Mesodermal cell (in vitro differentiated cells): Measurements from ENCODE around the gene PIK3IP1.

Source experiments
- H3K27ac ChIP-seq: 2 replicates; pipeline ENCODE4 v1.7.0; 2013; ENCODE audit warnings: mild to moderate bottlenecking, low read depth, low read length, moderate library complexity; ENCODE audit not compliant: severe bottlenecking
- H3K36me3 ChIP-seq: 2 replicates; pipeline ENCODE4 v1.7.1; 2013; ENCODE audit warnings: mild to moderate bottlenecking, low read length, moderate library complexity; ENCODE audit not compliant: control insufficient read depth, insufficient read depth
- H3K4me1 ChIP-seq: one replicate; pipeline ENCODE4 v1.7.1; 2013; ENCODE audit warnings: mild to moderate bottlenecking, low read length; ENCODE audit not compliant: insufficient read depth, control insufficient read depth, poor library complexity, severe bottlenecking
- H3K4me3 ChIP-seq: 2 replicates; pipeline ENCODE4 v1.7.0; 2013; ENCODE audit warnings: low read length, control low read depth, mild to moderate bottlenecking; ENCODE audit not compliant: insufficient read depth, poor library complexity, severe bottlenecking; ENCODE audit errors: extremely low read depth
- H3K9me3 ChIP-seq: 2 replicates; pipeline ENCODE4 v1.7.1; 2013; ENCODE audit warnings: mild to moderate bottlenecking, low read length, moderate library complexity; ENCODE audit not compliant: control insufficient read depth
- WGBS, 2 experiments: methylation state at CpG; one replicate each; pipeline ENCODE4 v1.1.5; 2013; ENCODE audit warnings: missing lambda C conversion rate in 2 of 2; ENCODE audit not compliant: insufficient coverage in 2 of 2; 5-methylcytosine and 5-hydroxymethylcytosine counted together

The PIK3IP1 gene

DNA sequence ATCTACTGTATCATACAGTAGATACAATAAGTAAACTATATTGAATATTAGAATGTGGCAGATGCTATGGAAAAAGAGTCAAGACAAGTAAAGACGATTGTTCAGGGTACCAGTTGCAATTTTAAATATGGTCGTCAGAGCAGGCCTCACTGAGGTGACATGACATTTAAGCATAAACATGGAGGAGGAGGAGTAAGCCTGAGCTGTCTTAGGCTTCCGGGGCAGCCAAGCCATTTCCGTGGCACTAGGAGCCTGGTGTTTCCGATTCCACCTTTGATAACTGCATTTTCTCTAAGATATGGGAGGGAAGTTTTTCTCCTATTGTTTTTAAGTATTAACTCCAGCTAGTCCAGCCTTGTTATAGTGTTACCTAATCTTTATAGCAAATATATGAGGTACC is 14.5 kb downstream of the PIK3IP1 start:
- WGBS, 2 experiments: 90 to 97% methylated on average over 3 to 4 of the region's 5 CpGs
- Histone ChIP-seq H3K4me3 (no peak overlapping the region), H3K4me1 (no peaks in the 10 kb centered on the region), H3K9me3 (no peaks in the 10 kb centered on the region), H3K27ac (no peak overlapping the region), H3K36me3 (peaks cover 83% of the 10 kb centered on the region)

- Histone ChIP-seq H3K9me3 (no peaks in the 10 kb centered on the region), H3K36me3 (peaks cover 82% of the 10 kb centered on the region), H3K4me3 (no peak overlapping the region), H3K27ac (no peak overlapping the region), H3K4me1 (no peaks in the 10 kb centered on the region)
- 97 to 98% methylated on average over 49 to 53 of the region's 69 CpGs for WGBS, 2 experiments
Observed at GRCh38 chr22:31276426-31277167, 15.7 kb downstream of the PIK3IP1 start.

GRCh38 chr22:31275576-31275975 is 16.7 kb downstream of the PIK3IP1 start:
- Histone ChIP-seq H3K27ac (no peak overlapping the region), H3K4me3 (no peak overlapping the region), H3K4me1 (no peaks in the 10 kb centered on the region), H3K9me3 (no peaks in the 10 kb centered on the region), H3K36me3 (peaks cover 83% of the 10 kb centered on the region)
- WGBS, 2 experiments: 75 to 83% methylated on average over 2 to 3 of the region's 5 CpGs

- 96 to 100% methylated on average over 5 to 6 of the region's 6 CpGs for WGBS, 2 experiments
- Histone ChIP-seq H3K9me3 (no peaks in the 10 kb centered on the region), H3K36me3 (peaks cover 84% of the 10 kb centered on the region), H3K27ac (no peak overlapping the region), H3K4me3 (no peak overlapping the region), H3K4me1 (peaks cover 1% of the 10 kb centered on the region)
Observed at GRCh38 chr22:31275018-31275417, 17.3 kb downstream of the PIK3IP1 start.

DNA sequence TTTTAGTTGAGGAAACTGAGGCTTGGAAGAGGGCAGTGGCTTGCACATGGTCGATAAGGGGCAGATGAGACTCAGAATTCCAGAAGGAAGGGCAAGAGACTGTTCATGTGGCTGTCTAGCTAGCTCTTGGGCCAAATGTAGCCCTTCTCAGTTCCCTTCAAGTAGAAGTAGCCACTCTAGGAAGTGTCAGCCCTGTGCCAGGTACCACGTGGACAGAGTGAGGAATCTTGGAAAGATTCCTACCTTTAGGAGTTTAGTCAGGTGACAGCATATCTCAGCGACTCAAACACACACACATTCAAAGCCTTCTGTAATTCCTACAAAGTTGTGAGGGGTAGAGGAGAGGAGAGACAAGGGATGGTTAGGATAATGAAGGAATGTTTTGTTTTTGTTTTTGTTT is 18.3 kb downstream of the PIK3IP1 start:
- Histone ChIP-seq H3K4me1 (peaks cover 10% of the 10 kb centered on the region), H3K9me3 (no peaks in the 10 kb centered on the region), H3K27ac (no peak overlapping the region), H3K36me3 (peaks cover 85% of the 10 kb centered on the region), H3K4me3 (no peak overlapping the region)
- WGBS, 2 experiments: 100% methylated on average over 1 of the region's 3 CpGs

GRCh38 chr22:31272522-31273446 is 19.5 kb downstream of the PIK3IP1 start:
- Histone ChIP-seq H3K4me3 (no peak overlapping the region), H3K27ac (no peak overlapping the region), H3K36me3 (peaks cover 87% of the 10 kb centered on the region), H3K4me1 (peaks cover 10% of the 10 kb centered on the region), H3K9me3 (no peaks in the 10 kb centered on the region)
- WGBS, 2 experiments: 80 to 81% methylated on average over 11 to 15 of the region's 15 CpGs

DNA sequence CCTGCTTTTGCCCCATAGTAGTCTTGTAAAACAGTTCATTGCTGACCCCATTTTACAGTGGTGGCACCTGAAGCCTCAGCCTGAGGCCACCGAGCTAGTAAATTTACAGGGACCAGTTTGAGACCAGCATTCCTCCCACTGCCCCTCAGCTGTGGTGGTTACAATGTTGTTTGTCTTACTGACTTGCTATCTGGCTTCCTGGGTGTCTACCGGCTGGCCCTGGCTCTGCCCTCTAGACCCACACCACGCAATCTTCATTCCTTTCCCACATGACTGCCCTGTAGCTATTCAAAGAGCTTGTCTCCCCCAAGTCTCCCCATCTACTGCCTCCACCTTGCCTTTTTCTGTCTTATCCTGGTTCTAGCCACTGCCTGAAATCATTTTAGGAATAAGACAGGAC is 20.8 kb downstream of the PIK3IP1 start:
- 90 to 100% methylated on average over 3 of the region's 3 CpGs for WGBS, 2 experiments
- Histone ChIP-seq H3K4me1 (peaks cover 10% of the 10 kb centered on the region), H3K27ac (no peak overlapping the region), H3K9me3 (no peaks in the 10 kb centered on the region), H3K4me3 (no peak overlapping the region), H3K36me3 (peaks cover 89% of the 10 kb centered on the region)

- Histone ChIP-seq H3K4me1 (peaks cover 10% of the 10 kb centered on the region), H3K9me3 (no peaks in the 10 kb centered on the region), H3K36me3 (peaks cover 91% of the 10 kb centered on the region), H3K4me3 (no peak overlapping the region), H3K27ac (no peak overlapping the region)
- WGBS, 2 experiments: 90 to 100% methylated on average over 3 of the region's 4 CpGs
Observed at GRCh38 chr22:31271026-31271425, 21.3 kb downstream of the PIK3IP1 start.

DNA sequence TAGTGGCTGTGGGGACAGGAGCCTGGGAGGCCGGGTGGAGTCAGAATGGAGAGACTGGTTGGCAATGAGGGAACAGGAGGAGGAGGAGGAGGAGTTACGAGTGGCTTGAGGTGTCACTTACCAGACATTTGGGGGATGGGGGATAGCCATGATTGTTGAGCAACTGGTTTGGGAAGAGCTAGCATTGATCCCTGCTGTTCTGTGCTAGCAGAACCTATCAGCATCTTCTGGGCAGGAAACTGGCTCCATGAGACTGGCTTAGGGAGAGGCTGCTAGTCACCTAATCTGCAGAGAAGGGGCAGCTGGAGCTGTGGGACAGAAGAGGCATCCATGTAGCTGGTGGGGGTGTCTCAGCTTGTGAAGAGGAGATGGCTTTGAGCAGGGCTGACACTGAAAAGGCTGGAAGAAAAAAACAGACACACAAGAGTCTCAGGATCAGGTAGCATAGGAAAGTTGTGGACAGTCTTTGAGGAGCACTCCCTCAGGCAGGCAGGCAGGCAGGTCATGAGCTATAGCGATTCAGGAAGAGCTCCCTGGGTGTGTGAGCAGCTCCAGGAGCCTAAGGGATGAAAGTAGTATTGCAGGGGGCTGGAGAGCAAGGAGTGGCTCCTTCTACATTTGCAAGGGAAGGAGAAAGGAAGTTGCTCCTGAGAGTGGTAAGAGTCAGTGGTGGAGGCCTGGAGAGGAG is 22.3 kb downstream of the PIK3IP1 start:
- Histone ChIP-seq H3K36me3 (peaks cover 91% of the 10 kb centered on the region), H3K4me3 (no peak overlapping the region), H3K9me3 (no peaks in the 10 kb centered on the region), H3K4me1 (peaks cover 10% of the 10 kb centered on the region), H3K27ac (no peak overlapping the region)
- 63 to 65% methylated on average over 2 to 3 of the region's 3 CpGs for WGBS, 2 experiments

DNA sequence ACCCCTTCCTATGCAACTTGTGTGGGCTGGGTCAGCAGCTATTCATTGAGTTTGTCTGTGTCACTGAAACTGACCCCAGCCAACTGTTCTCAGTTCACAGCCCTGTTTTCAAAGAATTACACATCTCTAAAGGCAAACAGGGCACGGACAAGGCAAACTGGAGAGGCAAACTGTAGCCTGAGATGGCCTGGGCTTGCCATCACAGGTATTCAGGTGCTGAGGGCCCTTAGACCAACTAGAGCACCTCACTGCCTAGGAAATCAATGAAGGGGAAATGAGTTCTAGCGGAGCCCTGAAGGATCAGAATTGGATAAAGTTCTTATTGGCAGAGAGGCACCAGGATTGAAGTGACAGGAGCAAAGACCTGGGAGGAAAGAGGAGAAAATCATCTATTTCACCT is 24.0 kb downstream of the PIK3IP1 start:
- Histone ChIP-seq H3K4me3 (no peak overlapping the region), H3K4me1 (peaks cover 10% of the 10 kb centered on the region), H3K36me3 (peaks cover 86% of the 10 kb centered on the region), H3K9me3 (no peaks in the 10 kb centered on the region), H3K27ac (no peak overlapping the region)
- no CpG with 5 or more reads among the region's 2 CpGs for WGBS, 2 experiments
